ENCODE results near the gene VSTM2B.

Gene VSTM2B

GRCh38 chr19:29495901-29496441 lies 29.8 kb upstream of the VSTM2B start:
- DNase-seq (ENCODE audit: low read depth), result no peak

- no peak for DNase-seq (ENCODE audit: low read depth)
Measured at GRCh38 chr19:29497241-29497640, 28.6 kb upstream of the VSTM2B start.

- no peak for DNase-seq (ENCODE audit: low read depth)
Measured at GRCh38 chr19:29497686-29498436, 27.9 kb upstream of the VSTM2B start.

GRCh38 chr19:29499261-29499920 lies 26.4 kb upstream of the VSTM2B start:
- DNase-seq (ENCODE audit: low read depth), result no peak

- DNase-seq (ENCODE audit: low read depth), result no peak
Measured at GRCh38 chr19:29499921-29500590, 25.7 kb upstream of the VSTM2B start.

GRCh38 chr19:29501816-29502580 lies 23.8 kb upstream of the VSTM2B start:
- no peak for DNase-seq (ENCODE audit: low read depth)

- no peak for DNase-seq (ENCODE audit: low read depth)
Measured at GRCh38 chr19:29502581-29502850, 23.3 kb upstream of the VSTM2B start.

- no peak for DNase-seq (ENCODE audit: low read depth)
Measured at GRCh38 chr19:29503140-29503758, 22.5 kb upstream of the VSTM2B start.

GRCh38 chr19:29503785-29504184 lies 22.0 kb upstream of the VSTM2B start:
- no peak for DNase-seq (ENCODE audit: low read depth)

GRCh38 chr19:29504454-29504853 lies 21.3 kb upstream of the VSTM2B start:
- DNase-seq (ENCODE audit: low read depth), result no peak

- DNase-seq (ENCODE audit: low read depth), result no peak
Measured at GRCh38 chr19:29505097-29505824, 20.5 kb upstream of the VSTM2B start.

GRCh38 chr19:29506619-29506911 lies 19.2 kb upstream of the VSTM2B start:
- DNase-seq (ENCODE audit: low read depth), result no peak

- DNase-seq (ENCODE audit: low read depth), result no peak
Measured at GRCh38 chr19:29507081-29507860, 18.5 kb upstream of the VSTM2B start.

- no peak for DNase-seq (ENCODE audit: low read depth)
Measured at GRCh38 chr19:29508181-29508580, 17.6 kb upstream of the VSTM2B start.

- no peak for DNase-seq (ENCODE audit: low read depth)
Measured at GRCh38 chr19:29509456-29509855, 16.3 kb upstream of the VSTM2B start.

- DNase-seq (ENCODE audit: low read depth), result no peak
Measured at GRCh38 chr19:29510701-29511265, 15.0 kb upstream of the VSTM2B start.

- no peak for DNase-seq (ENCODE audit: low read depth)
Measured at GRCh38 chr19:29511768-29512167, 14.0 kb upstream of the VSTM2B start.

- no peak for DNase-seq (ENCODE audit: low read depth)
Measured at GRCh38 chr19:29512748-29513147, 13.0 kb upstream of the VSTM2B start.

- DNase-seq (ENCODE audit: low read depth), result no peak
Measured at GRCh38 chr19:29514525-29515232, 11.1 kb upstream of the VSTM2B start.

- DNase-seq (ENCODE audit: low read depth), result no peak
Measured at GRCh38 chr19:29515233-29515619, 10.6 kb upstream of the VSTM2B start.

All from amniotic epithelial cell (primary cell).